IPS-NIHi7 (cell line): ENCODE results near the gene AP3D1.
A peak's percentile ranks its signal among the peaks of the same experiment; 100 is the strongest.
"Not testable (repeated sequence)": the region's sequence is repeated elsewhere in the genome, so short reads cannot be mapped to it uniquely, and the experiment has no call there.

Experiments
- DNase-seq: peaks from one replicate; pipeline ENCODE4 v3.0.0; 2012; ENCODE audit warnings: mixed read lengths; ENCODE audit errors: extremely low spot score

Gene AP3D1

DNA sequence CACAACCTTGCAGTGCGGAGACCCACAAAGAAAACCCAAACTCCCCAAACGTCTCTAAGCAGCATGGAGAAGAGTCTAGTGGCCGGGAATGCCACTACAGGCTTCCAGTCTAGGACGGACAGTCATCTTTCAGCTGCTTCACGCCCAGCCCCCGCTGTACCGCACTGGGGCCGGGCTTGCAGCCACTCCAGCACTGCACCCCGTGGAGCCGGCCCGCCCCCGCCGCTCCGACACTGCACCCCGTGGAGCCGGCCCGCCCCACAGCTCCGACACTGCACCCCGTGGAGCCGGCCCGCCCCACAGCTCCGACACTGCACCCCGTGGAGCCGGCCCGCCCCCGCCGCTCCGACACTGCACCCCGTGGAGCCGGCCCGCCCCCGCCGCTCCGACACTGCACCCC is 23.1 kb downstream of the AP3D1 start:
- not testable (repeated sequence) for DNase-seq

DNA sequence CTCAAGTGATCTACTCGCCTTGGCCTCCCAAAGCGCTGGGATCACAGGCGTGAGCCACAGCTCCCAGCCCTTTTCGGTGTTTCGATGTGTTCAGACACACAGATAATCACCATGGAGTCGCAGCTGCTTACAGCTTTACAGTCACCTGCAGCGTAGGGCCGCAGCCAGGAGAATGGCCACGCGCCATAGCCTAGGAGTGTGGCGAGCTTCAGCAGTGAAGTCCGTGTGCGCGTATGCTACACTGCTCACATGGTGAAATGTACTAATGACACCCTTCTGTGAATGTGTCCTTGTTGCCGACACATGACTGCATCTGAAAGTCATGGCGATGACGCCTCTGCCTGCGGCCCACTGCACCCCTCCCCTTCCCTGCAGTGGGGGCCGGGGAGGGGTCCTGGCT is 23.6 kb downstream of the AP3D1 start:
- DNase-seq = no peak

DNA sequence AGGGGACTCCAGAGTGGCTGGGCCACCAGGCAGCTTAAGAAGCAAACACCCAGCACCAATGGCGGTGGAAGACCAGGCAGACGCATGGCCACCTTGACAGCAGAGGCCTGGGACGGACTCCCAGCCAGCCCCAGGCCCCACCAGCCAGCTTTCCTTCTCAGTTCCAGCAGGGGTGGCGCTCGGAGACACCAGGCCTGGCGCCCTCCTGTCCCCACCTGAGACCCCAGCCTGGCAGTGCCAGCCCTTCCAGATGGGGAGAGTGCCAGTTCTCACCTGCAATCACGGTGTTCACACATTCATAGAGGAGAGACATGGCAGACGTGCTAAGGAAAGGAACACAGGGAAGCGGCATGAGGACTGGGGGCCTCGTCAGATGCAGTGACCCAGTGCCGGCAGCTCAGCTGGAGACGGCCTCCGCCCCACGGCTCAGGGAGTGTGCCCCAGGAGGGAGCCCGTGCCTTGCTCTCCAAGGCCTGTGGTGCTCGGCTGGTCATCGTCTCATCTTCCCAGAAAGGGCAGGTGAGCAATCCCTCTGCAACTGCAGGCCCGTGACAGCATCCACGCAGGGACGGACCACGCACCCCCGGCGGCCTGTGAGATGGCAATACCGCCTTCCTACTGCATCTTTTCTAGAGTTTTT is 24.4 kb downstream of the AP3D1 start:
- no peak for DNase-seq

DNA sequence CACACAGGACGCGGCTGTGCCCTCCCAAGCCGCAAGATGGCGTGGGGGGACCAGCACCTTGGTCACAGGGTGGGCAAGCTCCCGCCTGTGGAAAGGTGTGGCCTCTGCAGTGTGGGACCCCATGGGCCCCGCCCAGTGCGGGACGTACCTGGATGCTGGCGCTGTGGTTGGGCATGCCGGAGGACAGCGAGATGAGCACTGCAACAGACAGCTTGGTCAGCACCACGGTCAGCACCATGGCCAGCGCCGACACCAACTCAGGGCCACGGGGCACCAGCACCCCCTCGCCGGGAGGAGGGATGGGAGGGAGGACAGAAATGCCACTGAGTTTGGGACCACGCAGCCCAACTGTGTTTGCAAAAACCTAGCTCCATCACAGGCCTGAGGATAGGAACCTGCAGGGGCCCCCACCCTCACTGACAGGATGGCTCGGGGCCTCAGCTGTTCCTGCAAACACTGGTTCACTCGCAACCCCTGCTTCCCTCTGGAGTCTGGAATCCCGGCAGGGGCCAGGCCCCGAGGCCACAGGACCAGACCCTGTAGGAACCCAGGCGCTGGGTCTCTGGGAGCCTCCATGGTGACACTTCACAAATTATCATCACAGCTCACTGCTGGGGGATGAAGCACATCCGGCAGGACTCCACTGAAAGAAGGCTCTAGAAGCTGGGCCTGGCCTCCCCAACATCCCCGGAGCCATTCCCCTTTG is 27.5 kb downstream of the AP3D1 start:
- peak; percentile 83 for DNase-seq

DNA sequence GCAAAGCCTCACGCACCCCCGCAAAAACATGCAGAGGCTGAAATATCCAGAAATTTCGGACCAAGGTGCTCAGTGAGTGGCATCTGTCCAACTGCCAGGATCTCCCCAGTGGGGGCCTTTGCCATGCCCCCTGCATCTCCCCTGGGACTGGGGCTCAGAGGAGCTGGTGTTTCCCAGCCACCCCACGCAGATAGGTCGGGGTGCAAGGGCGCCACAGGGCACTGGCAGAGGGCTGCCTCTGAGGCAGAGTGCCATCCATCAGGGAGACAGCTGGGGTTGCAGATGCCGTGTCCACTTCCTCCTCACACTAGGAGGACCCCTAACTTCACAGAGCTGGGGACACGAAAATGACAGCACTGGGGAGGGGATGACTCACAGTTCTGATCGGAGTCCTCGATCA is 28.4 kb downstream of the AP3D1 start:
- DNase-seq = no peak

DNA sequence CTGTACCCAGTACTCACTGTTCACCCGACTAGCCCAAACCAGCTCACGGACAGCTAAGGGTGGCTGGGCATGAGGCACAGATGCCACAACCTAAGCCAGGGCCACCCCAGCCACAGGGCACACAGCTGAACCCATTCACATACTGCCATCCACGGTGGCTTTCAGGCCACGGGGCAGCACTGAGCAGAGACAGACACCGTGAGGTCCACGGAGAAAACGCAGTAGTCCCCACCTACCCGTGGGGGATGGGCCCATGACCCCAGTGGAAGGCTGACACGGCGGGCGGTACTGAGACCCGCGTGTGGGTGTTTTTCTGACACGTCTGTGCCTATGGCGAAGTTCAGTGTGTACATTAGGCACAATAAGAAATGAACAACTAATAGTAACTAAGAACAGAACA is 29.1 kb downstream of the AP3D1 start:
- no peak for DNase-seq

DNA sequence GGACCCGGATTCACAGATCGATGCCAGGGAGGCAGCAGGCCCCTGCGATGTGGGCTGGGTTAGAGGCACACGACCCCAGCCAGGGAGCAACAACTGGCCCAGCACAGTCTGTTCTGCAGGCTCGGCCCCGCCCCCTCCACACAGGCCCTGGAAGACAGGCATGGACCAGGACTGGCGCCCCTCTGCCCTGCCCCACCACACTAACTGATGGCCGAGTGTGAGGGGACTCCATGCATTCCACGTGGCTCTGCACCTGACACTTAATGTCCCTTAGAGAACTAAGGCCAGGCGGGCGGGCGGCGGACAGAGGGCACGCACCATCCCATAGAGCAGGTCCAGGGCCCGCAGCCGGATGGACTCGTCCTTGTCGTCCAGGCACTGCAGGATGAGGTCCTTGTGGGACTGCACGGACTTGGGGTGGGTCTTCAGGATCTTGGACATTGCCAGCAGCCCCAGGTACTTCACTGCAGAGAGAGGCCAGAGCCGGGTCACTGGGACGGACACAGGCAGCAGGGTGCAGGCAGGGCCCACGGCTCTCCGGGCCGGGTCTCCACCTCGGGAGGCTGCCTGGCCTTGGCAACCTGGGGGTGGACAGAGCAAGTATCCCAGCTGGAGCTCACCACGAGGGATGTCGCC is 29.8 kb downstream of the AP3D1 start:
- DNase-seq = no peak

DNA sequence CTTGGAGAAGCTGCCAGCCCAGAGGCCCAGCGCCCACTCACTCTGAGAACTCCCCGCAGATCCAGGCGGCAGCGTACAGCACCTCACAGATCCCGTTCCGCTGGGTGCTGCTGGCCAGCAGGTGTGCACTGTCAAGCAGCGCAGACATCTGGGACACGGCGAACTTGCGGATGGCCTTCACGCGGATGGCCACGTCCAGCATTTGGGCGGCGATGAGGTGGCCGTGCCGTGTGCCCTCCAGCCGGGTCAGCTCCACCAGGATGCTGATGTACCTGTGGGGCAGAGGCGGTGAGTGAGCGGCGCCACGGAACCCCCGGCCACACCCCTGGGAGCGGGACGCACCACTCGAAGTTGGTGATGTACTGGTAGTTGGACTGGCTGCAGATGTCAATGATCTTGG is 30.5 kb downstream of the AP3D1 start:
- no peak for DNase-seq

DNA sequence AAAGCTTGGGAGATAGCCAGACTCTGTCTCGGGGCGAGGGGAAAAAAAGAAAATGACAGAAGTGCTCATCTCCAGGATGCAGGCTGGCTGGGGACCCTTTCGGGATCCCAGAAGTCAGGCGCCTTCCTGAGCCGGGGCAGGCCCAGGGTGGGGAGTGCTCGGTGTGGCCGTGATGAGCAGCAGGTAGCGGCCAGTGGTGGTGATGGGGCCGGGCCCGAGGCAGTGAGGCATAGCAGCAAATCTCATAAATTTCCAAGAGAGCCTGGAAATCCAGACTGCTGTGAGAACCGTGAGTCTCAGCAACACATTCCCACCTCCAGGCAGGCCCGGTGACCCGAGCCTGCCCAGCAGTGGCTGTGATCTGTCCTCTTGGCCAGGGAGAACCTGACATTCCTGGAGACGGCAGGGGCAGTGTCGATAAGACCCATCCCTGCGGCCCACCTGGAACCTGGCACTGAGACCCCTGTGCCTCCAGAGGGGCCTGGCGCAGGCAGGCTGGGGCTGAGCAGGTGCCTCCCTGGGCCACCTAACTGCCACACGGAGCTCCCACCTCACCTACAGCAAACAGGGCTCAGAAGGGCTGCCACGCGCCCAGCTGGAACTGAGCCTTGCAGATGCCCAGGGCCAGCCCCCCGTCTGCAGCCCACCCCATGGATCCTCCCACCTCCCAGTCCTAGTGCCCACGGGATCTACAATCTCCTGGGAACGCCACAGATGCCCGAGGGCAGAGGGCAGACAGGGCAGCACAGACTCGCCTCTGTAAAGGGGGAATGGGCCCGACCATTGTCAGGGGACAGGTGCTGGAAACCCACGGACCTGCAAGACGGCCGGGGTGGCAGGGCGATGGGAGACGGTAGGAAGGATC is 31.2 kb downstream of the AP3D1 start:
- no peak for DNase-seq

DNA sequence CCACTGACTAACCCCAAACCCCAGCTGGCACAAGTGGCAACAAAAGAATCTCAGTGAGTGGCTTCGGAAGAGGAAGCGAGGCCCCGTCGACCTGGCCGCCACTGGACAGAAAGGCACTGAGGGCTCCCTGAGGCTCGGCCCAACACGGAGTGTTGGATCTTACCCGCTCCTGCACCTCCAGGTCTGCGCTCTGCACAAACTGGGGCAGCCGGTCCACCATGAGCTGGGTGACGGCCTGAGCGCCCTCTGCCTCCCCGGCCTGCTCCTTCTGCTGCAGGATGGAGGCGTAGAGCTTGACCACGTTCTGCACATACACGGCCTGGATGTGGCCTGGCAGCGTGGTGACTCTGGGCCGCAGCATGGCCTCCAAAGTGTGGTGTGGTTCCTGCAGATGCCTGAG is 32.9 kb downstream of the AP3D1 start:
- DNase-seq = no peak

DNA sequence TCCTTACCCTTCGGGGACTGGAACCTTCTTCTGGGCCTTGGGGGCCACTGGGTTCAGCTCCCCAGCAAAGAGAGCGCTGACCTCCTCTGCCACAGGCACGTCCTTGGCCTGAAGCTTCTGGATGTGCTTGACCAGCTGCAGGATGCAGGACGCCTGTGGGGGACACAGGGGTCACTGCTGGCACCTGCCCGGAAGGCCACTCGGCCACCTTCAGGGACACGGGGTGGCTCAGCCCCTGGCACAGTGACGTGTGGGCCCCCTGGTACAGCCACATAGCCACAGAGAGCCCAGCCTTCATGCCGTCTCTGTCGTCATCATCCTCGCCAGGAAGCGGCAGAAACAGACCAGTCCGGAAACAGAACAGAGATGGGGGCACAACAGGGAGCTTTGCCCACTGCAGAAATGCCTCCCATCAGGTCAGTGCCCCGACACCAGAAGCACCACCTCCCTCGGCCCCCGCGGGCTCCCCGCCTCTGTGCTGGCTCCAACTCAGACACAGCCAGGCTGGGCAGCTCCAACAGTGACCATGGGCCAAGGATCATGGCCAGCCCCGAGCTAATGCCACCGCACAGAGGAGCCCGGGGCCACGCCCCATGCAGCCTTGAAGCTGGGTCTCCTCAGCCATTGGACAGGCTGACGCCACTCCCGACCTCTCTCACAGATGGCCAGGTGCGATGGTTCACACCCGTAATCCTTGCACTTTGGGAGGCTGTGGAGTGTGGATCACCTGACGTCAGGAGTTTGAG is 34.0 kb downstream of the AP3D1 start:
- DNase-seq = no peak

DNA sequence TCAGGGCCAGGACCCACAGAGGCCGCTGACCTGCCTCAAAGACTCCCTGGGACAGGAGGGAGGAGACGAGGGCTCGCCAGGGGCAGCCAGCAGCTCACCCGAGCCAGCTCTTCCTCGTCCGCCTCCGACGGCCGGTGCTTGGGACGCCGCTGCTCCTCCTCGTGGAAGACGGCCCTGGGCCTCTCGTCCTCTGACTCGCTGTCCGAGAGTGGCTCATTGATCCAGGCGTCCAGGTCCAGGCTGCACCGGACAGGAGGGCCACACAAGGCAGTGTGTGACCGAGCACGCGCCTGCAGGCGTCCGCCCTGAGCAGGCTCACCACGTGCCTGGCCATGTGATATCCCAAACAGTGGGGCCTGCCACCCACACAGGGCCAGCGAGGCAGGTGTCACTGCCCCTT is 34.9 kb downstream of the AP3D1 start:
- no peak for DNase-seq

DNA sequence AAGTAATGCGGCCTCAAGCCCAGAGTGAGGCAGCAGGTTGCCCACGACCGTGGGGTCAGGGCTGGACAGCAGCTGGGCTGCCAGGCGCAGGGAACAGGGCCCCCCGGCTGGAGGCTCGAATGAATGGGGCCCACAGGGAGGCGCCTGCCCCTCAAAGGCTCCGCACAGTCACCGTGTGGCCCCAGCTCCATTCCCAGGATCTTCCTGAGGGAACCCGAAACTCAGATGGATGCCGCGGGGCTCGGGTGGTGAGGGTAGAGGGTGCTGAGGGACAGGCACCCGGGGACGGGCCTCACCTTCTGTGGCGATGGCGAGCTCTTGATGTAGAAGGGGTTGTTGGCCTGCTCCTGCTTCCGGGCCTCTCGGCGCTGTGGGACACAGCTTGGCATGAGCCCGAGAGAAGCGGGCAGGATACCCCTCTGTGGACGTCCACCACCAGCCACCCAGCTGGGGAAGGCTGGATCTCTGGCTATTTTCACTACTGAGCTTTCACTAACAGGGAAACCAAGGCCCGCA is 35.4 kb downstream of the AP3D1 start:
- DNase-seq = no peak

DNA sequence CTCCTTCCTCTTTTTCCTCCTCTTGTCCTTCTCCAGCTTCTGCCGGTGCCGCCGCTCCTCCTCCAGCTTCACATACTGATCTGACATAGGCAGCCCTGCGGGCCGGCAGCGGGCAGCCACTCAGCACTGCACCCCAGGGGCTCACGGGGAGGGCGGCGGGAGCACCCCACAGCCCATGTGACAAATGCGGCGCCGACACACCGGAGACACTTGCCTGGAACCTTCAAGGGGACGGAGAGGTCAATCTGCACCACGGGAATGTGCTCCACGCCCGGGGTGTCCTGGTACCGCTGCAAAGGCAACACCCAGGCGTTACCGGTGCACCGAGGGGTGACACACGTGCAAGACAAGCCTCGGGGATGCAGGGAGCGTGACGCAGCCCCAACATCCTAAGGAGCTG is 36.0 kb downstream of the AP3D1 start:
- DNase-seq = no peak

DNA sequence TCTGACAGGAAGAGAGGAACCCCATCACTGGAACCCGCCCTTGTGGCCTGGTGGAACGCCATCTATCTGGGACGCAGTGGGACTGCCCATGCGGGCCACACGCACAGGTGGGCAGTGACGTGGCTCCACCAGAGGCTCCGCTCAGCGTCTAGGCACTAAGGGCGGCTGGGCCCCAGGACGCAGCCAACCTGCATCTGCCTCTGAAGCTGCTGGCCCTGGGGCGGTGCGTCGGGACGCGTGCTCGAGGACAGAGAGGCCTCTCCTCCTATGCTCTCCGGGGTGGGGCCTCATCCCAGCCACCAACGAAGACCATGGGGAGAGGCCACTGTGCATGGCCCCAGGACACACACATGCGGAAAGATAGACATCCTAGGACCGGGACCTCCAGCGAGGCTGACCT is 36.5 kb downstream of the AP3D1 start:
- no peak for DNase-seq

DNA sequence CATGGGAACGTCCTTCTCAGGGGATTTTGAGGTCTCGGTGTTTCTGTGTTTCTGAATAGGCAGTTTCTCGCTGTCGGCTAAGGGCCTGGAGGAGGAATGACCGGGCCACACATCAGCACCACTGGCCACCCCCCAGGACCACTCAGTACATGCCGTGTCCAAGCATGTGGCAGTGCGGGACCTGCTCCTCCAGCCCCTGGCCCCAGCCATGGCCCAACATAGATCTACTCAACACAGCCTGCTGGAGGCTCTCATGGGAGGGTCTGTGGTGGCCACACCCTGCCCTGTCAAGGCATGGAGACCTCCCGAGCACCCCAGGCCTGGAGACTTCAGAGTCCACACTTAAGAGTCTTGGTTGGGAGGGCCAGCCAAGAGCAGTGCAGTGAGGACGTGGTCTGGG is 37.1 kb downstream of the AP3D1 start:
- DNase-seq = no peak

DNA sequence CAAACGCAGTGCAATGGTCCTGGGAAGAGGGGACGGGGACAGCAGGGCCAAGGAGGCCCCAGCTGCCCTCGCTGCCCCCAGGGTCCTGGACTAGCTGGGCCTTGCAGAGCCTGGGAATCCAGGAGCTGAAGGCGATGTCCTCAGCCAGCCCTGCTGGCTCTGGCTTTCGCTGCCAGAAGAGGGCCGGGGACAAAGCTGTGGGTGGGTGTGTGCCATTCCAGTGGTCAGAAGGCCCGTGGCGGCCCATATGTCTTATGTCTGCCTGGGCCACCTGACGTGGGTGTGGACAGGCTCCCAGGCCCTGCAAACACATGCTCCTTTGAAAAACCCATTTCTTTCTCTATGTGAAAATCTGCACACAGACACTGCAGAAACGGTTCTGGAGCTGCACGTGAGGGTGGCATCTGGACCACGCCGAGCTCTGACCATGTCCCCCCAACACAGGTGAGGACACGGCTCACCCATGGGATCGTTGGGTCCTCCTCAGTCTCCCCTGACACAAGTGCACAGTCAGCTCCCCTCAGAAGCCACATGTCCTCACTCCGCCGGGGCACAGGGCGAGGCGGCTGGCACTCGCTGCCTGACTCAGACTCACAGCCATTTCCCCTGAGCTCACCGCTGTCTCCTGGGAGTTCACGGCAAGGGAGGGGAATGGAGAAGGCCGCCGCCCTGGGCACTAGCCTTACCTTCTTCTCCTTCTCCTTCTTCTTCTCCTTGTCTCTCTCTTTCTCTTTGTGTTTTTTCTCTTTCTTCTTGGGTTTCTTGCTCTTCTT is 37.7 kb downstream of the AP3D1 start:
- no peak for DNase-seq

DNA sequence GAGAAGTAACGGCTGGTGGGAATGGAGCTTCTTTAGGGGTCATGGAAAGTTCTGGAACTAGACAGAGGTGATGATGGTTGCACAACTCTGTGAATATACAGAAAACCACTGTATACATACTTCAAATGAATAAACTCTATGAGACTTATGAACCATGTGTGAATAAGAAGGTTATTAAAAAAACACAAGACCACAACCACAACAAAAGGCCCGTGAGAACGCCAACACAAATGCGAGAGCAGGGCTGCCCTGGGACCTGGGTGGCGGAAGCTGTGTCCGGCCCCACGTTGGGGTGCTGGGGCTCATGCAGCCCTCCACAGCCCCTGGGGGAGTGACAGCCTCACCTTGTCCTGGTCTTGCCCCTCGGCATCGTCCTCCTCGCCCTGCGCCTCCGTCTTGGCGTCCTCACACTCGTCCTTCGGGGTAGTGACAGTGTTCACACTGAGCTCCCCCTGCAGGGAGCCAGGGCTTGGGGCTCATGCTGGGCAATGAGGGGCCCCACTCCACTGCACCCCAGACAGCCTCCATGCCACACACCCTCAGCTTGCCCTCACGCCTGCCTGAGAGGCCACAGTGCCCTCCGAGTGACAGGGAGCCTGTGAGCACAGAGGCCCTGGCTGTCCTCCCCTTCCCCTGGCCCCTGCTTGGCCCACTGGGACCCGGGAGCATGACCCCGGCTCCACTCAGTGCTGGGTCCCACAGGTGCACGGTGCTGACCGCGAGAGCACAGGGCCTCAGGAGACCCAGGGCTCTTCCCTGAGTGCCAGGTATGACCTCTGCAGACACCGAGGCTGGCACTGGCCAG is 38.6 kb downstream of the AP3D1 start:
- no peak for DNase-seq

DNA sequence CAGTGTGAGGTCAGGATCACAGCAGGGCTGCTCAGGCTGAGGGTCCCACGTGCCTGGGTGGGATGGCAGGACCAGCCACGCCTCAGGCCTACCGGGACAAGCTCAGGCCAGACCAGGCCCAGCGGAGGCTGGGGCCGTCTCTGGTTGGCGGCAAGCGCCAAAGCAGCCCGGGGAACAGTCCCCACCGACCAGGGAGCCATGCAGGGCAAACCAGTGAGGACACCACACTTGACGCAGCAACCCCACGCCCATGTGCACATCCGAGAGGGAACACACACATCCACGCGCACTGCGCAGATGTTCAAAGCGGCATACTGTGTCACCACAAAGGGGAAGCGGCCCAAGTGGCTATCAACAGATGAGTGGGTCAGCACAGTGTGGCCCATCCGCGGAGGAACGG is 39.5 kb downstream of the AP3D1 start:
- no peak for DNase-seq

DNA sequence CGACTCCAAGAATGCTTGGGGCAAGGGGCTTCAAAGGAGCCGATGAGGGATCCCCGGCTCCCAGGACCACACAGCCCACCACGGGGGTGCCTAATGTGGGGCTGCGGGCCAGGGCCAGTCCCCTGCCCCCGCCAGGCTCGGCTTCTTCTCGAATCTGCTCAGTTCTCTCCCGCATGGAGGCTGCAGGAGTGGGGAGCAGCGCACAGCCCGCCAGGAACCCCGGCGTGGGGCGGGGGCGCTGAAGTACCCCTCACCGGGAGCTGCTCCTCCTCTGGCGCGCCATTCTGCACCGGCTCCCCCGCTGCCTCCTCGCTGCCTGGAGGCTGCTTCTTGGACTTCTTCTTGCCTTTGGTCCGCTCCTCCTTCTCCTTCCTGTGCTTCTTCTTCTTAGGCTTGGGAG is 39.9 kb downstream of the AP3D1 start:
- no peak for DNase-seq
